GM19463 (cell line): ENCODE measurements around the gene TMTC2.
A peak's percentile ranks its signal among the peaks of the same experiment; 100 is the strongest.
"Not testable (repeated sequence)": the region's sequence is repeated elsewhere in the genome, so short reads cannot be mapped to it uniquely, and the experiment has no call there.

Source experiments
- ATAC-seq: cut with Tn5 transposase; IDR thresholded peaks from one replicate; pipeline ENCODE4 v1.9.1; 2021; ENCODE audit warnings: mild to moderate bottlenecking, moderate library complexity; ENCODE audit not compliant: unreplicated experiment

The TMTC2 gene

DNA sequence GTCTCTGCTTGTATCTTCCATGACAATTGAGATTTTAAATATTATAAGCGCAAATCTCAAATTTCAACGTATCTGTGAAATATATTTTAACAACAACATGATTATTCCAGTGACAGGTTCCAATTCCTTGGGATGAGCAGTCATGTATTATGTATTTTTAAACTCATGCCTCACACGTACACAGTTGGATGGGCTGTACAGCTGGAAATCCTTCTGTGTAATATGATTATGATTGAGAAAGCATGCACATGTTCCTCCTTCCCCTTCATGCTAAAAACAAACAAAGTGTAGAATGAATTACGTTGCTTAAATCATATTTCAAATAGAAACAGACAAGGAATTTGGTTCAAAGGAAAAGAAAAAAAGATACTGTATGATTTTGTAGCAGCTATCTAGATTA, 428.3 kb downstream of the TMTC2 start:
- no peak for ATAC-seq

- not testable (repeated sequence) for ATAC-seq
Observed at GRCh38 chr12:83117926-83118325, 431.2 kb downstream of the TMTC2 start.

DNA sequence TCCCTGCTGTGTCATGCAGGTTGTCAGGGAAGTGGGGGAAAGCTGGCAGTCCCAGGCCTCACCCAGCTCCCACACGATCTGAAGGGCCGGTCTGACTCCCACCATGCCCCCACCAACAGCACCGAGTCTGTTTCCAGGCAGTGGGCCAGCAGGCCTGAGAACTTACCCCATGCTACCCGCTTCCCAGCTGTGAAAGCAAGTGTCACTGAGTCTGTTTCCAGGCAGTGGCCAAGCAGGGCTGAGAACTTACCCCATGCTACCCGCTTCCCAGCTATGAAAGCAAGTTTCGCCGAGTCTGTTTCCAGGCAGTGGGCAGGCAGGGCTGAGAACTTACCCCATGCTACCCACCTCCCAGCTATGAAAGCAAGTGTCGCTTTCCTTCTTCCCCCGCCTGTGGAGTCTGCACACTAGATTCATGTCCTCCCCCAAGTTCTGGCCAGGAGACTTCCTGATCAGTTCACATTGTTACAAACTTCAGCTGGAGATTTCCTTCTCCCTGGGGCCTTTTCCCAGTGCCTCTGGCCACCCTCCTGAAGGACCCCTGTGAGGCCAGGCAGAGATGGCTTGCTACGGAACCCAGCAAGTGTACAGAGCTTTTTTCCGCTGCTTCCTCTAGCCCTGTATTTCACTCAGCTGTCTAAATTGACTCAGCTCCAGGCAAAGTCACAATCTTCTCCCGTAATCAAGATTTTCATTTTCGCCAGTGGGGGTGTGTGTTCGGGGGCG, 435.4 kb downstream of the TMTC2 start:
- no peak for ATAC-seq

DNA sequence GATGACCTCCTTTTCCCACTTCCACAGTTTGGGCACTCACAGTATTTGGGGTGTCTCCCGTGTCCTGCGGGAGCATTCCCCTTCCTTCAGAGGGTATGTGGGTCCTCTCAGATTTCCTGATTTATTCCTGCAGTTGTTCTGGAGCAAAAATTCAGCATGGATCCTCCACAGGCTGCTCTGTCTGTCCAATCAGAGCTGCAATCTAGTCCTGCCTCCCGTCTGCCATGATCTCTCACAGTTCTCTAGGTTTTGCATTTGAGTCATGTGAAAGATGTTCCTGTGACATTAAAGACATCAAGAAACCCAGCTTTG, 435.9 kb downstream of the TMTC2 start:
- ATAC-seq = no peak

- ATAC-seq = no peak
Observed at GRCh38 chr12:83123039-83123438, 436.3 kb downstream of the TMTC2 start.

DNA sequence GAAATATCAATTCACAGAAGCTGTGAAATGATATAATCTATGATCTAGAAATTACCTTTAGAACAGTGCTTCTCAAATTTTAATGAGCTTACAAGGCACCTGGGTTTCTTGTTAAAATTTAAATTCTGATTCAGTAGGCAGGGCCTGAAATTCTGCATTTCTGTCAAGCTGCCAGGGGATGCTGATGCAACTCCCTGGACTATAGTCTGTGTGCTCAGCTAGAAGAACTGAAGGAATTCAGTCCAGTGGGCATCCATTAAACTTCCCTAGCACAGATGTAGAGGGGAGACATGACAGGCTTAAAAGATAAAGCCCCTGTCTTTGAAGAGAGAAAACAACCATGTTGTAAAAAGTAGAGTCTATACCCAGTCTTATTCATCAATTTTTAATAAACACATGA, 441.8 kb downstream of the TMTC2 start:
- no peak for ATAC-seq

- ATAC-seq = no peak
Observed at GRCh38 chr12:83130178-83130577, 443.5 kb downstream of the TMTC2 start.

- ATAC-seq = no peak
Observed at GRCh38 chr12:83132360-83132759, 445.7 kb downstream of the TMTC2 start.

GRCh38 chr12:83136411-83136810, 449.7 kb downstream of the TMTC2 start:
- no peak for ATAC-seq

- no peak for ATAC-seq
Observed at GRCh38 chr12:83140135-83140534, 453.4 kb downstream of the TMTC2 start.

- ATAC-seq = no peak
Observed at GRCh38 chr12:83141460-83141994, 454.8 kb downstream of the TMTC2 start.

GRCh38 chr12:83142914-83143313, 456.2 kb downstream of the TMTC2 start:
- ATAC-seq = no peak

- ATAC-seq = no peak
Observed at GRCh38 chr12:83143950-83144349, 457.2 kb downstream of the TMTC2 start.

GRCh38 chr12:83145325-83145840, 458.7 kb downstream of the TMTC2 start:
- ATAC-seq = no peak

GRCh38 chr12:83147341-83147740, 460.6 kb downstream of the TMTC2 start:
- ATAC-seq = no peak

DNA sequence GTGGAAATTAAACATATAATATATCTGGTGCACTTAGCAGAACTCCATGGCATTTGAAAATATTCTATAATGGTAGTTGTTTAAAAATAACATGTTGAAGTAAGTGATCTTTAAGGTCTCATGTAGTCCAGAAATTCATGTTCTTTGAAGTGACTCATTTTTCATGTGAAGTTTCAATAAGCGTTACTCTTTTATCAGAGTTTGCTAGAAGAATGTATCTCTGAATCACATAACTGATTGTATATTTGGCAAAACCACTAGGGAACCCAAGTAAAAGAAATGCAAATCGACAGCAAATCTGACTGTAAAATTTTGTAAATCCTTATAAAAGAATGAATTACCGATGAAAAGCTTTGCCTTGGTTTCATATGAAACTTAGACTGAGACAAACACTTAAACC, 463.3 kb downstream of the TMTC2 start:
- ATAC-seq = no peak

DNA sequence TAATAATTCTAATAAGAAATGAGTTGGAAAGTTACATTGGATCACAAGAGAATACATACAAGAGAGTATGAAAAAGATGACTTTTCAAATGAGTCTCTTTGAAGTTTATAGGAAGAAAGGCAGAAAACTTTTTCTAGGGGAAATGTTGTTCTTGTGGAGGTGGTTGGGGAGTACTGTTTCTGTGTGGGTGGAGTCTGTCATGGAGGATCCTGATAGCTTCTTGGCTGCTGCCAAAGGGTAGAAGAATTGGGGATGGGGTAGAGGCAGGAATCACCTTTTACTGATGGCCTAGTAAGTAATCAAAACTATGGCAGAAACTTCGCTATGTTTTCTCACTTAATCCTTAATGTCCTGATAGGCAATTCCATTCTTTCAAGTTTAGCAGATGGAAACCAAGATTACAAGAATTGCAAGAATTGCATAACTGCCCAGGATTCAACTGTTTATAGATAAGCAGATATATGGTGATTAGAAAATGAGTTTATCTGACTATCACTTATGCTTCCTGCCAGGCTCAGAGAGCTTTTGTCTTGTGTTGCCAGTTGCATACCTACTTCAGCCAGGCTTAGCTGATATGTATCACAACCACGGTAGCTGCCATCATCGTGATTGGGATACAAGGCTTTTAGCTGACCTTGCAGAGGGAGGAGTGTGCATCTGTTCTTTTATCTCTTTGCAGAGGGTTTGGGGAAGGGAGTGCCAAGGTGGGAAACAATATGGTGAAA, 463.9 kb downstream of the TMTC2 start:
- no peak for ATAC-seq

DNA sequence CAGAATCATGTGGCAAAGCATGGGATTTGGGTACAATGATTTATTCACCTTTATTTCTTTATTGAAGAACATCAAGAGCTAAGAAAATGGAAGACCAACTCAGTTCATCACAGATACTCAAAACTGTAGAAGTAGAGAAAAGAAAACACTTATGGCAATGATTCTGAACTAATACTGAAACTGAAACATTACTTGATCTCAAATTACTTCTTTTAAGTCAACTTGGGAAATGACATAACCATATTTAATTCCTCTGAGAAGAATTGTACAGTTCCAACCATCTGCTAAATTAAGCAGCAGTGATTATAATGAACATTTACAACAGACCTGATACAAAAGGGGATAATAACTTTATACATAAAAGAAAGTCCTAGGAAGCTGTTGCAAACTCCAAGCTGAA, 466.5 kb downstream of the TMTC2 start:
- peak; percentile 81 for ATAC-seq

GRCh38 chr12:83156815-83157214, 470.1 kb downstream of the TMTC2 start:
- ATAC-seq = no peak

GRCh38 chr12:83157604-83158003, 470.9 kb downstream of the TMTC2 start:
- ATAC-seq = no peak

DNA sequence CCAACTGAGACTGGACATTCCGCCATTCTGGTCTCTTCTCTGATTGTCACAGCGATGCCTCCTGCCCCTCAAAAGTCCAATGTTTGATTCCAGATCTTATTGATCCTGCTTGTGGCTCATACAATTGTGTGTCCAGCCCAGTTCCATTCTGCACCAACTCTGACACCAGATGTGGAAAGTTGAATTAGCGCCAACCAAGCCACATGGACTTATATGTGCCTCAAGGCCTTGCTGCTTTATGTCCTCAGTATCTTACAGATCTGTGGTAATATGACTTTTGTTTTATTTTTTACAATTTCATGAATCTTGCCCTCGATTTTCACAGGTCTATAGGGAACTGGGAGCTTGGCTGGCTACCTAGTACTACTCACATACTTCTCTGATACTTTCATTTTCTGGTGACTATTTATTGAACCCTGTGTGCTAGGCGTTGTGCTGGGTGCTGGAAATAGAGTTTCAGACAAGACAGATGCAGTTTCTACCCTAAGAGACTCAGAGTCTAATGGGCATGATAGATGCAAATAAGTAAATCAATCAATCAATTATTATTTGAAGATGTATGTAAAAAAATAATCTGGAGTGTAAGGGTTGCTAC, 472.0 kb downstream of the TMTC2 start:
- peak; percentile 70 for ATAC-seq

GRCh38 chr12:83161456-83161855, 474.8 kb downstream of the TMTC2 start:
- no peak for ATAC-seq
